ENCODE data around the gene AMZ1. TPM values are rescaled to one million over a fixed set of nuclear protein-coding genes. Genes with fewer than 3 reads are reported as not detected.

Gene AMZ1
- total and polyA plus RNA-seq, 10 of the 15 experiments (the other 5 are each of a cell fraction or from before 2014, with no cell fraction given) = 0.02 to 2.0 (median 0.69) TPM

DNA sequence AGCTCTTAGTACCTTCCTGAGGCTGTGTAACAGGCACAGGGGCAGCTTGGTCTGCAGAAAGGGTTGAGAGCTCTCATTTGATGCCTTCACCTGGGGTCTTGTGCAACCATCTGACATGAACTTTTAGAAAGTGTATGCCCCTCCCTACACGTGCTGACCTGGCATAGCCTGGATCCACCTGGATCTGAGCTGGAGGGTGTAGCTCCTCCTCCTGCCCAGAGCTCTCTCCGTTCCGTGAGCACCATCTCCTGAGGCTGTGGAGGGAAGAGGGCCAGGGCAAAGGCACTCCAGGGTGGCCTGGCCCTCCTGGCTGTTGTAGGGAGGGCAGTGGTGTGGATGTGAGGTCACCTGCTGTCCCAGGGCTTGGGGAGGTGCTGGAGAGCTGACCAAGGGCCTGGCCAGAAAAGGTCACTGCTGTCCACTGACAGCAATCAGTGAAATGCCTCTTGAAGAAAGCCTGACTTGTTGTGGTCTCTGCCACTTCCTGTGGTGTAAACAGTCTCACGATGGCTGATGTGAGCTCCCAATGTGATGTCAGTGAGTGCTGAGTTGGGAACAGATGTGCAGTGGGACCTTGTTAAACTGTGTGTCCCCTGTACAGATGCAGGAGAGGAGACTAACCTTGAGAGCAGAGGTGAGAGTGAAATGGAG, 23.0 kb downstream of the AMZ1 start (continued):
- no peak for TF ChIP-seq NRF1 (conservative IDR thresholded peaks at IDR 0.05; ENCODE audit: low read depth, low read length)
- peak; percentile 74 for TF ChIP-seq IKZF1 (conservative IDR thresholded peaks at IDR 0.05)
- 0 out of 2 replicates have a peak, but pooled peaks have one; percentile 68 for TF ChIP-seq GATAD2B (conservative IDR thresholded peaks at IDR 0.05; ENCODE audit: low read depth)
- no peak for TF ChIP-seq ZNF274 (IDR thresholded peaks at IDR 0.05; ENCODE audit: insufficient read depth, insufficient read length)
- TF ChIP-seq CHD1 (IDR thresholded peaks at IDR 0.05; ENCODE audit: low read depth, low read length) = no peak
- TF ChIP-seq CHD2 (IDR thresholded peaks at IDR 0.05; ENCODE audit: borderline replicate concordance, low read depth, low read length) = peak; percentile 53; the same call in 1 of the 2 replicates
- no peak; the same call in 1 of the 2 replicates for TF ChIP-seq POLR2AphosphoS5 (IDR thresholded peaks at IDR 0.05; ENCODE audit: low read length)
- 0 out of 2 replicates have a peak, but pooled peaks have one; percentile 2 for TF ChIP-seq POLR2A (IDR thresholded peaks at IDR 0.05; ENCODE audit: low read depth, low read length)
- TF ChIP-seq JUNB (IDR thresholded peaks at IDR 0.05) = no peak

DNA sequence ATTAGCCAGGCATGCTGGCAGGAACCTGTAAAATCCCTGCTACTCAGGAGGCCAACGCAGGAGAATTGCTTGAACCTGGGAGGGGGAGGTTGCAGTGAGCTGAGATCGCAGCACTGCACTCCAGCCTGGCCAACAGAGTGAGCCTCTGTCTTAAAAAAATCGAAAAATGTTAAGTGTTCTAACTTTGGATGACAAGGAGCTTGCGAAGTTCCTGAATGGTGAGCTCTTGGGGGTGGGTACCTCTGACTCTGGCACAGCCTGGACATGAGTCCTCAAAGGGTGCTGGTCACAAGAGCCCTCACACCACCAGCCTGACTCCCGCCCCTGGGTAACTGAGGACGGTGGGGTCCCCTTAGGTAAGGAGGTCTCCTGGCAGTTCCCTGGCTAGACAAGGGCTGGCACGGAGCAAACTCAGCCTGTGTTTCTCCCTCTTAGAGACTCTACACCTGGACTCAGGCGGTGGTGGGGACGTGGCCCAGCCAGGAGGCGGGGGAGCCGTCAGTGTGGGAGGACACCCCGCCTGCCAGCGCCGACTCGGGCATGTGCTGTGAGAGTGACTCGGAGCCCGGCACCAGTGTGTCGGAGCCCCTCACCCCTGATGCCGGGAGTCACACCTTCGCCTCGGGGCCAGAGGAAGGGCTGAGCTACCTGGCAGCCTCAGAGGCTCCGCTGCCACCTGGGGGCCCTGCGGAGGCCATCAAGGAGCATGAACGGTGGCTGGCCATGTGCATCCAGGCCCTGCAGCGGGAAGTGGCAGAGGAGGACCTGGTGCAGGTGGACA, 24.1 kb downstream of the AMZ1 start:
- FAIRE-seq (no peak), DNase-seq (ENCODE audit: low read depth, low spot score) (no peak), ATAC-seq (no peak)
- intact Hi-C loops (cut with micrococcal nuclease; ENCODE audit: unreplicated experiment) = loop anchor here (5.0 kb wide), 1 partner anchor 130 kb away; the partner anchor contains the start of gene GNA12
- H3K9me3 ChIP-seq (replicated peaks; ENCODE audit: control insufficient read depth, insufficient read depth, low read length) = no peaks in the 10 kb centered on the region
- no peak overlapping the region for H3K9ac ChIP-seq (ENCODE audit: control insufficient read depth, insufficient read depth, low read length)
- H3K79me2 ChIP-seq (ENCODE audit: control insufficient read depth, insufficient read depth, low read length) = no peaks in the 10 kb centered on the region
- no peak overlapping the region for H2AFZ ChIP-seq (ENCODE audit: control insufficient read depth, low read depth, low read length)
- peaks cover 0 to 2% of the 10 kb centered on the region in 2 experiments; a peak in 1 of 4 replicates for H3K36me3 ChIP-seq (ENCODE audit: control insufficient read depth in 2 of 2, insufficient read depth in 2 of 2, low read length in 1 of 2)
- H3K4me1 ChIP-seq (ENCODE audit: control insufficient read depth, insufficient read depth, low read length) = peaks cover 50% of the 10 kb centered on the region
- no peaks in the 10 kb centered on the region for H3K27me3 ChIP-seq (replicated peaks in 1 of 2; ENCODE audit: control insufficient read depth in 2 of 2, insufficient read depth in 2 of 2, low read length in 1 of 2)
- ChIA-PET CTCF (interaction anchor here (0.6 to 8.3 kb wide), 10 partner anchors 8 to 245 kb away, joined by 3 to 154 read pairs (median 15); no protein-coding TSS in a partner anchor), RAD21 (ENCODE audit: unreplicated experiment) (interaction anchor here (1.1 to 4.8 kb wide), 13 partner anchors 12 to 260 kb away, joined by 3 to 89 read pairs (median 16); partner anchors contain the start of genes AMZ1 and TTYH3), SMC1A (ENCODE audit: uncharacterized antibody, unreplicated experiment) (interaction anchor here (0.6 to 11.6 kb wide), 8 partner anchors 24 to 140 kb away, joined by 3 to 113 read pairs (median 14); partner anchors contain the start of gene AMZ1), POLR2A (interaction anchor here (0.6 to 3.8 kb wide), 7 partner anchors 12 to 188 kb away, joined by 3 to 36 read pairs (median 11); partner anchors contain the start of gene TTYH3)
- BruUV-seq (replicated peaks) = no TSS peak
- H3K4me3 ChIP-seq = no peak overlapping the region
- no peak overlapping the region for H3K4me2 ChIP-seq (ENCODE audit: control insufficient read depth, insufficient read depth)
- 93% methylated on average over 24 of the region's 25 CpGs for WGBS (ENCODE audit: insufficient coverage, insufficient replicate concordance, low lambda C conversion rate, missing lambda C conversion rate)
- H4K20me1 ChIP-seq (ENCODE audit: control insufficient read depth, insufficient read depth) = no peaks in the 10 kb centered on the region
- no peak overlapping the region for H3K27ac ChIP-seq (ENCODE audit: control insufficient read depth, insufficient read depth)
- in situ Hi-C loops (cut with MboI) = loop anchor here (5.0 kb wide), 1 partner anchor 45 kb away; no protein-coding TSS in a partner anchor
- TF ChIP-seq NR2C1 (IDR thresholded peaks at IDR 0.05) = no peak
- no peak for TF ChIP-seq CBX5 (IDR thresholded peaks at IDR 0.05; ENCODE audit: low read depth)
- no peak for TF ChIP-seq POU2F2 (IDR thresholded peaks at IDR 0.05; ENCODE audit: borderline replicate concordance, low read depth, low read length)
- no peak for TF ChIP-seq NFXL1 (IDR thresholded peaks at IDR 0.05; ENCODE audit: borderline replicate concordance)
- TF ChIP-seq, protein P1, sequence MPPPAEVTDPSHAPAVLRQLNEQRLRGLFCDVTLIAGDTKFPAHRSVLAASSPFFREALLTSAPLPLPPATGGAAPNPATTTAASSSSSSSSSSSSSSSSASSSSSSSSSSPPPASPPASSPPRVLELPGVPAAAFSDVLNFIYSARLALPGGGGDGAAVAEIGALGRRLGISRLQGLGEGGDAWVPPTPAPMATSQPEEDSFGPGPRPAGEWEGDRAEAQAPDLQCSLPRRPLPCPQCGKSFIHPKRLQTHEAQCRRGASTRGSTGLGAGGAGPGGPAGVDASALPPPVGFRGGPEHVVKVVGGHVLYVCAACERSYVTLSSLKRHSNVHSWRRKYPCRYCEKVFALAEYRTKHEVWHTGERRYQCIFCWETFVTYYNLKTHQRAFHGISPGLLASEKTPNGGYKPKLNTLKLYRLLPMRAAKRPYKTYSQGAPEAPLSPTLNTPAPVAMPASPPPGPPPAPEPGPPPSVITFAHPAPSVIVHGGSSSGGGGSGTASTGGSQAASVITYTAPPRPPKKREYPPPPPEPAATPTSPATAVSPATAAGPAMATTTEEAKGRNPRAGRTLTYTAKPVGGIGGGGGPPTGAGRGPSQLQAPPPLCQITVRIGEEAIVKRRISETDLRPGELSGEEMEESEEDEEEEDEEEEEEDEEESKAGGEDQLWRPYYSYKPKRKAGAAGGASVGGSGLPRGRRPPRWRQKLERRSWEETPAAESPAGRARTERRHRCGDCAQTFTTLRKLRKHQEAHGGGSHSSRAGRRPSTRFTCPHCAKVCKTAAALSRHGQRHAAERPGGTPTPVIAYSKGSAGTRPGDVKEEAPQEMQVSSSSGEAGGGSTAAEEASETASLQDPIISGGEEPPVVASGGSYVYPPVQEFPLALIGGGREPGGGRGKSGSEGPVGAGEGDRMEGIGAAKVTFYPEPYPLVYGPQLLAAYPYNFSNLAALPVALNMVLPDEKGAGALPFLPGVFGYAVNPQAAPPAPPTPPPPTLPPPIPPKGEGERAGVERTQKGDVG (CRISPR knock-in tag; IDR thresholded peaks at IDR 0.05) = no peak
- TF ChIP-seq ATF7 (IDR thresholded peaks at IDR 0.05; ENCODE audit: low read depth) = no peak
- TF ChIP-seq PML (IDR thresholded peaks at IDR 0.05; ENCODE audit: low read length) = no peak
- TF ChIP-seq MYC (IDR thresholded peaks at IDR 0.05; ENCODE audit: insufficient read depth, insufficient read length, insufficient replicate concordance, low read length, severe bottlenecking) = no peak

All from GM12878 (cell line).